Left ventricle myocardium inferior (tissue), 1 donor: Measurements from ENCODE around the gene MRPL17. TPM values are rescaled to one million over a fixed set of nuclear protein-coding genes. Genes with fewer than 3 reads are reported as not detected.
"Not testable (repeated sequence)": the region's sequence is repeated elsewhere in the genome, so short reads cannot be mapped to it uniquely, and the experiment has no call there.

ENCODE experiments used
- DNase-seq: peaks from one replicate; pipeline ENCODE4 v3.0.0-alpha.2; 2020
- H3K27ac ChIP-seq: fragments of 200-600 bp; replicated peaks from 2 replicates; pipeline ENCODE4 v1.8.0; 2021
- H3K27me3 ChIP-seq: fragments of 200-600 bp; 2 replicates; pipeline ENCODE4 v1.8.0; 2021; ENCODE audit warnings: low read depth
- H3K36me3 ChIP-seq: fragments of 200-600 bp; 2 replicates; pipeline ENCODE4 v1.8.0; 2021
- H3K4me1 ChIP-seq: fragments of 200-600 bp; 2 replicates; pipeline ENCODE4 v1.8.0; 2021
- H3K4me3 ChIP-seq: fragments of 200-600 bp; 2 replicates; pipeline ENCODE4 v1.8.0; 2021; ENCODE audit warnings: mild to moderate bottlenecking, moderate library complexity
- H3K9me3 ChIP-seq: fragments of 200-600 bp; replicated peaks from 2 replicates; pipeline ENCODE4 v1.8.0; 2021
- CTCF ChIP-seq: fragments of 200-600 bp; IDR thresholded peaks from 2 replicates; pipeline ENCODE4 v1.8.0; 2021; ENCODE audit warnings: antibody characterized with exemption, mild to moderate bottlenecking, borderline replicate concordance
- intact Hi-C: fragments of 100-400 bp; cut with micrococcal nuclease; formaldehyde crosslinking; loops from one replicate; pipeline ENCODE4 v1.11.0; 2022
- total RNA-seq: library from RNA; stranded (reverse); fragmentation: NEBNext Ultra II Directional; extraction: Animal tissue kit (Norgen Biotek cat#: 25700); gene quantifications from one replicate; pipeline ENCODE4 v1.2.1, GENCODE V29; 2021
- donor health status: DM: no; HTN: yes; CAD: no; lungs with severe emphysema.

The MRPL17 gene
- total RNA-seq, 1 donor from 2014 or later, result 40.2 TPM

GRCh38 chr11:6687876-6688275, 4.7 kb upstream of the MRPL17 start:
- intact Hi-C loops, result loop anchor here (10.0 kb wide), 1 partner anchor 153 kb away; no protein-coding TSS in a partner anchor
- no peaks in the 10 kb centered on the region for H3K27me3 ChIP-seq
- H3K9me3 ChIP-seq, result no peaks in the 10 kb centered on the region
- H3K4me1 ChIP-seq, result peaks cover 9% of the 10 kb centered on the region
- H3K4me3 ChIP-seq, result no peak overlapping the region
- DNase-seq, result no peak
- no peak for TF ChIP-seq CTCF
- H3K36me3 ChIP-seq, result no peaks in the 10 kb centered on the region
- no peak overlapping the region for H3K27ac ChIP-seq

- Histone ChIP-seq H3K27me3 (no peaks in the 10 kb centered on the region), H3K4me1 (peaks cover 28% of the 10 kb centered on the region), H3K36me3 (peaks cover 6% of the 10 kb centered on the region), H3K4me3 (no peak overlapping the region), H3K9me3 (no peaks in the 10 kb centered on the region), H3K27ac (no peak overlapping the region)
- intact Hi-C loops, result loop anchor here (10.0 kb wide), 1 partner anchor 151 kb away; no protein-coding TSS in a partner anchor
- DNase-seq, result no peak
- no peak for TF ChIP-seq CTCF
Measured at GRCh38 chr11:6686006-6686405, 2.9 kb upstream of the MRPL17 start.

GRCh38 chr11:6684068-6684467, 928 bp upstream of the MRPL17 start:
- not testable (repeated sequence) for H3K27me3 ChIP-seq, H3K36me3 ChIP-seq, H3K9me3 ChIP-seq, DNase-seq
- Histone ChIP-seq H3K4me1 (peaks cover 36% of the 10 kb centered on the region), H3K27ac (peak overlapping the region; percentile 93), H3K4me3 (peak overlapping the region; percentile 72)
- intact Hi-C loops, result loop anchor here (10.0 kb wide), 1 partner anchor 149 kb away; no protein-coding TSS in a partner anchor

- peak overlapping the region; percentile 72 for H3K4me3 ChIP-seq
- intact Hi-C loops, result loop anchor here (2.0 to 10.0 kb wide), 2 partner anchors 76 to 148 kb away; no protein-coding TSS in a partner anchor
- no peak for DNase-seq
- H3K27ac ChIP-seq, result peak overlapping the region; percentile 93
- H3K36me3 ChIP-seq, result peaks cover 9% of the 10 kb centered on the region
- peaks cover 38% of the 10 kb centered on the region for H3K4me1 ChIP-seq
- H3K9me3 ChIP-seq, result no peaks in the 10 kb centered on the region
- H3K27me3 ChIP-seq, result no peaks in the 10 kb centered on the region
- no peak for TF ChIP-seq CTCF
Measured at GRCh38 chr11:6682591-6682935, 577 bp downstream of the MRPL17 start.

- intact Hi-C loops, result loop anchor here (2.0 to 10.0 kb wide), 2 partner anchors 75 to 147 kb away; no protein-coding TSS in a partner anchor
- Histone ChIP-seq H3K27ac (peak overlapping the region; percentile 93), H3K4me3 (peak overlapping the region; percentile 72)
Measured at GRCh38 chr11:6681949-6682348, 1.2 kb downstream of the MRPL17 start.

More at GRCh38 chr11:6681949-6682348, 1.2 kb downstream of the MRPL17 start:
- no peak for DNase-seq
- H3K36me3 ChIP-seq, result peaks cover 9% of the 10 kb centered on the region
- H3K27me3 ChIP-seq, result no peaks in the 10 kb centered on the region
- TF ChIP-seq CTCF, result no peak
- H3K4me1 ChIP-seq, result peaks cover 38% of the 10 kb centered on the region
- H3K9me3 ChIP-seq, result no peaks in the 10 kb centered on the region
